HepG2 (cell line): ENCODE measurements around the gene CHCHD1. TPM values are rescaled to one million over a fixed set of nuclear protein-coding genes. Genes with fewer than 3 reads are reported as not detected.

Source experiments
- ATF6 ChIP-seq: sonication (generic); formaldehyde crosslinking; conservative IDR thresholded peaks from 2 replicates; pipeline ENCODE4 v1.4.0; 2020; ENCODE audit warnings: missing genetic modification reagents
- BRF2 ChIP-seq: sonication (generic); formaldehyde crosslinking; IDR thresholded peaks from 2 replicates; pipeline ENCODE4 v1.8.1; 2022; ENCODE audit warnings: mild to moderate bottlenecking, missing genetic modification reagents
- FOXM1 ChIP-seq: sonication (generic); formaldehyde crosslinking; IDR thresholded peaks from 2 replicates; pipeline ENCODE4 v1.5.0; 2020; ENCODE audit warnings: missing genetic modification reagents
- KDM1A ChIP-seq: IDR thresholded peaks from 2 replicates; pipeline ENCODE4 v1.6.1; 2016; ENCODE audit warnings: missing compliant biosample characterization
- MED13 ChIP-seq: sonication (generic); formaldehyde crosslinking; IDR thresholded peaks from 2 replicates; pipeline ENCODE4 v1.5.0; 2020; ENCODE audit warnings: missing genetic modification reagents
- RAD21 ChIP-seq: fragments of 450-650 bp; formaldehyde crosslinking; IDR thresholded peaks from 2 replicates; pipeline ENCODE4 v1.5.0; 2020; ENCODE audit warnings: mild to moderate bottlenecking
- SRSF9 ChIP-seq: fragments of 200-400 bp; formaldehyde crosslinking; IDR thresholded peaks from 2 replicates; pipeline ENCODE4 v1.6.1; 2018; ENCODE audit warnings: borderline replicate concordance, mild to moderate bottlenecking, low read depth, low read length; ENCODE audit not compliant: insufficient read depth, poor library complexity, severe bottlenecking
- TFDP1 ChIP-seq: IDR thresholded peaks from 2 replicates; pipeline ENCODE4 v1.6.1; 2016; ENCODE audit warnings: missing compliant biosample characterization, missing genetic modification reagents, borderline replicate concordance
- THRA ChIP-seq: sonication (generic); formaldehyde crosslinking; IDR thresholded peaks from 2 replicates; pipeline ENCODE4 v1.4.0; 2020; ENCODE audit warnings: missing genetic modification reagents, borderline replicate concordance
- TOE1 ChIP-seq: sonication (generic); formaldehyde crosslinking; IDR thresholded peaks from 2 replicates; pipeline ENCODE4 v1.4.0; 2020; ENCODE audit warnings: mild to moderate bottlenecking, missing genetic modification reagents
- ZNF142 ChIP-seq: sonication (generic); formaldehyde crosslinking; IDR thresholded peaks from 2 replicates; pipeline ENCODE4 v1.4.0; 2020; ENCODE audit warnings: missing genetic modification reagents
- ZNF225 ChIP-seq: sonication (generic); formaldehyde crosslinking; IDR thresholded peaks from 2 replicates; pipeline ENCODE4 v1.4.0; 2020; ENCODE audit warnings: mild to moderate bottlenecking, missing genetic modification reagents
- ZNF232 ChIP-seq: sonication (generic); formaldehyde crosslinking; IDR thresholded peaks from 2 replicates; pipeline ENCODE4 v1.4.0; 2020; ENCODE audit warnings: missing genetic modification reagents, borderline replicate concordance
- ZNF256 ChIP-seq: sonication (generic); formaldehyde crosslinking; conservative IDR thresholded peaks from 2 replicates; pipeline ENCODE4 v1.4.0; 2020; ENCODE audit warnings: missing genetic modification reagents
- ZNF430 ChIP-seq: sonication (generic); formaldehyde crosslinking; IDR thresholded peaks from 2 replicates; pipeline ENCODE4 v1.9.0; 2021; ENCODE audit warnings: mild to moderate bottlenecking, missing genetic modification reagents
- ZNF552 ChIP-seq: sonication (generic); formaldehyde crosslinking; IDR thresholded peaks from 2 replicates; pipeline ENCODE4 v1.9.0; 2022; ENCODE audit warnings: missing genetic modification reagents, mild to moderate bottlenecking, borderline replicate concordance
- ZNF619 ChIP-seq: sonication (generic); formaldehyde crosslinking; IDR thresholded peaks from 2 replicates; pipeline ENCODE4 v1.4.0; 2020; ENCODE audit warnings: mild to moderate bottlenecking, missing genetic modification reagents
- polyA plus RNA-seq, 8 experiments: library from polyadenylated mRNA; depleted of rRNA in 3 of 8; stranded (reverse) in 7 of 8; unstranded in 1 of 8; fragments of >200 nt; fragmentation: Illumina TruSeq in 4 of 8; extraction: Trizol in 4 of 8; gene quantifications; 2 replicates each; pipeline versions ENCODE4 v1.2.1 to v1.2.3, GENCODE V29; 2011 to 2016; ENCODE audit warnings: low read depth in 4 of 8, missing spikeins in 1 of 8, mixed read lengths in 1 of 8; ENCODE audit not compliant: insufficient read depth in 1 of 8
- total RNA-seq, 5 experiments: library from RNA; depleted of rRNA; stranded (reverse); fragments of >200 nt; fragmentation: Illumina TruSeq; extraction: Trizol; gene quantifications; 2 replicates each; pipeline ENCODE4 v1.2.3, GENCODE V29; 2016; ENCODE audit warnings: low read depth in 1 of 5

CHCHD1 gene
- total and polyA plus RNA-seq, 2 of the 13 experiments (the other 11 are each of a cell fraction or from before 2014, with no cell fraction given): 36.9 to 71.2 TPM

GRCh38 chr10:73772281-73773151 is 9.3 kb upstream of the CHCHD1 start (continued):
- TF ChIP-seq ZNF142 (no peak), BRF2 (CRISPR knock-in tag) (no peak; the same call in 1 of the 2 replicates), MED13 (CRISPR knock-in tag) (no peak), KDM1A (CRISPR knock-in tag) (no peak), FOXM1 (CRISPR knock-in tag) (no peak), ZNF225 (CRISPR knock-in tag) (no peak), ZNF619 (no peak), ZNF232 (no peak; the same call in 1 of the 2 replicates), ZNF430 (CRISPR knock-in tag) (peak; percentile 75; the same call in 1 of the 2 replicates), ZNF256 (no peak), TFDP1 (CRISPR knock-in tag) (peak; percentile 28), RAD21 (CRISPR knock-in tag) (0 out of 2 replicates have a peak, but pooled peaks have one; percentile 4), THRA (no peak), ATF6 (no peak), TOE1 (CRISPR knock-in tag) (0 out of 2 replicates have a peak, but pooled peaks have one; percentile 22), SRSF9 (no peak), ZNF552 (CRISPR knock-in tag) (0 out of 2 replicates have a peak, but pooled peaks have one; percentile 66)
